ENCODE measurements around the gene KMT2D.

DNA sequence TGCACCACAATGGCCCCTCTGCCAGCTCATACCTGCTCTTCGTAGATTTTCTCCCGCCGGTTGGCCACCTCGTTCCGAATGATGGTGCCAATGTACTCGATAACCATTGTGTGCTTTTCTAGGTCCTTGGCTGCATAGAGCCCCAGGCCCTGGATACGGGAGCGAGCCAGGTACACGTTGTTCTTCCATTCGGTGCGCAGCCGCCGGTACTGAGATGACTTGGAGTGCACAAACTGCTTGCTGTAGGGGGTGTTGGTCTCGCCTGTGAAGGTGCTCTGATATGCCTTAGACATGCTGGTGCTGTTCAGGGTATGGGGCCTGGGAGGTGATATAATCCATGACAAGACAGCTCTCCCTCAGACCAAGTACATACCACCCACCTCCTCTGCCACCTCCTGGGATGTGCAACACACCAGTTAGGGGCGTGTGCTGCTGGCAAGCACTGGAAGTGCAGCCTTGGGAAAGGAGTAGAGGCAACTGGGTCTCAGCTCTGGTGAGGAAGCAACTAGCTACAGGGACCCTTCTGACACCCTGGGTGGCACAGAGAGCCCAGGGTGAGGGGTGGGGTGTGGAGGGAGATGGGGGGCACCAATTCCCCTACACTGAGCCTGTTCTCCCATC, 37.9 kb downstream of the KMT2D start:
- TF ChIP-seq, protein P1, sequence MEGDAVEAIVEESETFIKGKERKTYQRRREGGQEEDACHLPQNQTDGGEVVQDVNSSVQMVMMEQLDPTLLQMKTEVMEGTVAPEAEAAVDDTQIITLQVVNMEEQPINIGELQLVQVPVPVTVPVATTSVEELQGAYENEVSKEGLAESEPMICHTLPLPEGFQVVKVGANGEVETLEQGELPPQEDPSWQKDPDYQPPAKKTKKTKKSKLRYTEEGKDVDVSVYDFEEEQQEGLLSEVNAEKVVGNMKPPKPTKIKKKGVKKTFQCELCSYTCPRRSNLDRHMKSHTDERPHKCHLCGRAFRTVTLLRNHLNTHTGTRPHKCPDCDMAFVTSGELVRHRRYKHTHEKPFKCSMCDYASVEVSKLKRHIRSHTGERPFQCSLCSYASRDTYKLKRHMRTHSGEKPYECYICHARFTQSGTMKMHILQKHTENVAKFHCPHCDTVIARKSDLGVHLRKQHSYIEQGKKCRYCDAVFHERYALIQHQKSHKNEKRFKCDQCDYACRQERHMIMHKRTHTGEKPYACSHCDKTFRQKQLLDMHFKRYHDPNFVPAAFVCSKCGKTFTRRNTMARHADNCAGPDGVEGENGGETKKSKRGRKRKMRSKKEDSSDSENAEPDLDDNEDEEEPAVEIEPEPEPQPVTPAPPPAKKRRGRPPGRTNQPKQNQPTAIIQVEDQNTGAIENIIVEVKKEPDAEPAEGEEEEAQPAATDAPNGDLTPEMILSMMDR (IDR thresholded peaks at IDR 0.05), result no peak
- TF ChIP-seq TEAD4 (IDR thresholded peaks at IDR 0.05; ENCODE audit: borderline replicate concordance, insufficient read depth) (no peak), POLR2AphosphoS5 (IDR thresholded peaks at IDR 0.05; ENCODE audit: low read depth, low read length) (no peak), JUND (IDR thresholded peaks at IDR 0.05) (no peak), MXI1 (IDR thresholded peaks at IDR 0.05; ENCODE audit: low read depth, low read length) (no peak), ELF1 (IDR thresholded peaks at IDR 0.05) (no peak), EZH2phosphoT487 (IDR thresholded peaks at IDR 0.05; ENCODE audit: borderline replicate concordance, low read depth) (no peak), RFX5 (IDR thresholded peaks at IDR 0.05; ENCODE audit: low read length) (no peak), EP300 (IDR thresholded peaks at IDR 0.05; ENCODE audit: borderline replicate concordance in 1 of 2, low read depth in 1 of 2, low read length in 1 of 2) (no peak), GABPA (IDR thresholded peaks at IDR 0.05; ENCODE audit: low read depth) (no peak), SIN3A (IDR thresholded peaks at IDR 0.05; ENCODE audit: borderline replicate concordance, low read depth, low read length) (no peak)
- TF ChIP-seq, protein P2, sequence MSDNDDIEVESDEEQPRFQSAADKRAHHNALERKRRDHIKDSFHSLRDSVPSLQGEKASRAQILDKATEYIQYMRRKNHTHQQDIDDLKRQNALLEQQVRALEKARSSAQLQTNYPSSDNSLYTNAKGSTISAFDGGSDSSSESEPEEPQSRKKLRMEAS (IDR thresholded peaks at IDR 0.05; ENCODE audit: low read depth), result no peak
- TF ChIP-seq, protein P3, sequence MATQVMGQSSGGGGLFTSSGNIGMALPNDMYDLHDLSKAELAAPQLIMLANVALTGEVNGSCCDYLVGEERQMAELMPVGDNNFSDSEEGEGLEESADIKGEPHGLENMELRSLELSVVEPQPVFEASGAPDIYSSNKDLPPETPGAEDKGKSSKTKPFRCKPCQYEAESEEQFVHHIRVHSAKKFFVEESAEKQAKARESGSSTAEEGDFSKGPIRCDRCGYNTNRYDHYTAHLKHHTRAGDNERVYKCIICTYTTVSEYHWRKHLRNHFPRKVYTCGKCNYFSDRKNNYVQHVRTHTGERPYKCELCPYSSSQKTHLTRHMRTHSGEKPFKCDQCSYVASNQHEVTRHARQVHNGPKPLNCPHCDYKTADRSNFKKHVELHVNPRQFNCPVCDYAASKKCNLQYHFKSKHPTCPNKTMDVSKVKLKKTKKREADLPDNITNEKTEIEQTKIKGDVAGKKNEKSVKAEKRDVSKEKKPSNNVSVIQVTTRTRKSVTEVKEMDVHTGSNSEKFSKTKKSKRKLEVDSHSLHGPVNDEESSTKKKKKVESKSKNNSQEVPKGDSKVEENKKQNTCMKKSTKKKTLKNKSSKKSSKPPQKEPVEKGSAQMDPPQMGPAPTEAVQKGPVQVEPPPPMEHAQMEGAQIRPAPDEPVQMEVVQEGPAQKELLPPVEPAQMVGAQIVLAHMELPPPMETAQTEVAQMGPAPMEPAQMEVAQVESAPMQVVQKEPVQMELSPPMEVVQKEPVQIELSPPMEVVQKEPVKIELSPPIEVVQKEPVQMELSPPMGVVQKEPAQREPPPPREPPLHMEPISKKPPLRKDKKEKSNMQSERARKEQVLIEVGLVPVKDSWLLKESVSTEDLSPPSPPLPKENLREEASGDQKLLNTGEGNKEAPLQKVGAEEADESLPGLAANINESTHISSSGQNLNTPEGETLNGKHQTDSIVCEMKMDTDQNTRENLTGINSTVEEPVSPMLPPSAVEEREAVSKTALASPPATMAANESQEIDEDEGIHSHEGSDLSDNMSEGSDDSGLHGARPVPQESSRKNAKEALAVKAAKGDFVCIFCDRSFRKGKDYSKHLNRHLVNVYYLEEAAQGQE (IDR thresholded peaks at IDR 0.05; ENCODE audit: low read depth, low read length), result no peak

Data from SK-N-SH (cell line).